H9 (cell line): ENCODE data around the gene TMA7B. TPM values are rescaled to one million over a fixed set of nuclear protein-coding genes. Genes with fewer than 3 reads are reported as not detected.

Experiments used
- DNase-seq: peaks from one replicate; pipeline ENCODE4 v3.0.0-alpha.2; 2017
- H2AFZ ChIP-seq: one replicate; pipeline ENCODE4 v1.6.1; 2013; ENCODE audit warnings: mild to moderate bottlenecking, low read length, control low read depth, moderate library complexity
- H2AK5ac ChIP-seq: 2 replicates; pipeline ENCODE4 v1.6.1; 2013; ENCODE audit warnings: low read length, control low read depth, mixed read lengths; ENCODE audit not compliant: insufficient read length
- H2BK120ac ChIP-seq: one replicate; pipeline ENCODE4 v1.6.1; 2013; ENCODE audit warnings: low read depth, mild to moderate bottlenecking, low read length, control low read depth, inconsistent platforms; ENCODE audit not compliant: poor library complexity, severe bottlenecking
- H2BK12ac ChIP-seq: 2 replicates; pipeline ENCODE4 v1.6.1; 2013; ENCODE audit warnings: low read length, control low read depth, mixed read lengths, low read depth; ENCODE audit not compliant: insufficient read length
- H2BK15ac ChIP-seq: 2 replicates; pipeline ENCODE4 v1.6.1; 2013; ENCODE audit warnings: low read depth, low read length, control low read depth
- H2BK20ac ChIP-seq: one replicate; pipeline ENCODE4 v1.6.1; 2013; ENCODE audit warnings: low read depth, mild to moderate bottlenecking, low read length, control low read depth, inconsistent platforms; ENCODE audit not compliant: poor library complexity, severe bottlenecking
- H2BK5ac ChIP-seq: 2 replicates; pipeline ENCODE4 v1.6.1; 2013; ENCODE audit warnings: low read length, control low read depth, mixed read lengths; ENCODE audit not compliant: insufficient read length
- H3K14ac ChIP-seq: 2 replicates; pipeline ENCODE4 v1.6.1; 2013; ENCODE audit warnings: low read length, control low read depth; ENCODE audit not compliant: insufficient read depth
- H3K18ac ChIP-seq: 2 replicates; pipeline ENCODE4 v1.6.1; 2013; ENCODE audit warnings: low read depth, mild to moderate bottlenecking, mixed read lengths, low read length, control low read depth; ENCODE audit not compliant: insufficient read length
- H3K23ac ChIP-seq: 2 replicates; pipeline ENCODE4 v1.6.1; 2013; ENCODE audit warnings: low read length, control low read depth, mixed read lengths, low read depth; ENCODE audit not compliant: insufficient read length
- H3K23me2 ChIP-seq: 2 replicates; pipeline ENCODE4 v1.6.1; 2013; ENCODE audit warnings: low read depth, mild to moderate bottlenecking, mixed read lengths, low read length, control low read depth; ENCODE audit not compliant: insufficient read length, poor library complexity, severe bottlenecking
- H3K27ac ChIP-seq: 2 replicates; pipeline ENCODE4 v1.5.1; 2013; ENCODE audit warnings: low read length, control low read depth, mixed read lengths, low read depth; ENCODE audit not compliant: insufficient read length
- H3K27me3 ChIP-seq: 2 replicates; pipeline ENCODE4 v1.6.1; 2013; ENCODE audit warnings: low read length, control low read depth, inconsistent platforms; ENCODE audit not compliant: insufficient read depth
- H3K4ac ChIP-seq: 2 replicates; pipeline ENCODE4 v1.6.1; 2013; ENCODE audit warnings: low read depth, mild to moderate bottlenecking, control low read depth, inconsistent platforms, low read length, moderate library complexity
- H3K4me1 ChIP-seq: 2 replicates; pipeline ENCODE4 v1.6.1; 2013; ENCODE audit warnings: low read length, control low read depth, inconsistent platforms; ENCODE audit not compliant: insufficient read depth
- H3K4me2 ChIP-seq: 2 replicates; pipeline ENCODE4 v1.6.1; 2013; ENCODE audit warnings: low read length, control low read depth, mixed read lengths; ENCODE audit not compliant: insufficient read length, insufficient read depth
- H3K56ac ChIP-seq: 2 replicates; pipeline ENCODE4 v1.6.1; 2013; ENCODE audit warnings: low read depth, mild to moderate bottlenecking, mixed read lengths, low read length, control low read depth; ENCODE audit not compliant: insufficient read length
- H3K79me1 ChIP-seq: 2 replicates; pipeline ENCODE4 v1.6.1; 2013; ENCODE audit warnings: low read depth, mild to moderate bottlenecking, moderate library complexity, low read length, control low read depth, inconsistent platforms; ENCODE audit not compliant: insufficient read depth, poor library complexity, severe bottlenecking
- H3K79me2 ChIP-seq: 2 replicates; pipeline ENCODE4 v1.6.1; 2013; ENCODE audit warnings: low read length, control low read depth, inconsistent platforms; ENCODE audit not compliant: insufficient read depth
- H3K9ac ChIP-seq: 2 replicates; pipeline ENCODE4 v1.6.1; 2013; ENCODE audit warnings: low read length, control low read depth, mixed read lengths; ENCODE audit not compliant: insufficient read length; ENCODE audit errors: extremely low read depth
- H3K9me3 ChIP-seq: one replicate; pipeline ENCODE4 v1.6.1; 2013; ENCODE audit warnings: low read depth, low read length, inconsistent platforms; ENCODE audit not compliant: control insufficient read depth
- H3T11ph ChIP-seq: one replicate; pipeline ENCODE4 v1.6.1; 2013; ENCODE audit warnings: mild to moderate bottlenecking, low read length, control low read depth, inconsistent platforms
- H4K20me1 ChIP-seq: one replicate; pipeline ENCODE4 v1.6.1; 2013; ENCODE audit not compliant: control insufficient read depth, insufficient read length, insufficient read depth
- H4K5ac ChIP-seq: 2 replicates; pipeline ENCODE4 v1.6.1; 2013; ENCODE audit warnings: low read depth, mild to moderate bottlenecking, mixed read lengths, low read length, control low read depth; ENCODE audit not compliant: insufficient read length
- H4K8ac ChIP-seq: replicated peaks from 2 replicates; pipeline ENCODE4 v1.6.1; 2013; ENCODE audit warnings: low read length, control low read depth, mixed read lengths, low read depth; ENCODE audit not compliant: insufficient read length
- H4K91ac ChIP-seq: 2 replicates; pipeline ENCODE4 v1.6.1; 2013; ENCODE audit warnings: low read depth, mild to moderate bottlenecking, moderate library complexity, mixed read lengths, low read length, control low read depth; ENCODE audit not compliant: insufficient read length
- H3K27ac Mint-ChIP-seq, 3 experiments: 2 replicates in 2 of 3; 3 replicates in 1 of 3; pipeline ENCODE4 v1.8.0; 2020 to 2021; ENCODE audit warnings: mixed read lengths in 3 of 3, mild to moderate bottlenecking in 1 of 3, moderate library complexity in 1 of 3
- H3K27me3 Mint-ChIP-seq: 2 replicates; pipeline ENCODE4 v1.8.0; 2021; ENCODE audit warnings: low read depth, mild to moderate bottlenecking, moderate library complexity, mixed read lengths
- H3K36me3 Mint-ChIP-seq, 3 experiments: 2 replicates in 2 of 3; 3 replicates in 1 of 3; pipeline ENCODE4 v1.8.0; 2020 to 2021; ENCODE audit warnings: low read depth in 3 of 3, mixed read lengths in 3 of 3; ENCODE audit not compliant: insufficient read depth in 1 of 3
- H3K4me1 Mint-ChIP-seq, 2 experiments: 2 replicates each; pipeline ENCODE4 v1.8.0; 2020; ENCODE audit warnings: mixed read lengths in 2 of 2
- H3K4me3 Mint-ChIP-seq, 2 experiments: 2 replicates in 1 of 2; 3 replicates in 1 of 2; pipeline ENCODE4 v1.8.0; 2020 to 2021; ENCODE audit warnings: mild to moderate bottlenecking in 2 of 2, mixed read lengths in 2 of 2, moderate library complexity in 1 of 2
- H3K9me3 Mint-ChIP-seq, 2 experiments: 2 replicates in 1 of 2; 3 replicates in 1 of 2; pipeline ENCODE4 v1.8.0; 2020; ENCODE audit warnings: mild to moderate bottlenecking in 2 of 2, mixed read lengths in 2 of 2, moderate library complexity in 1 of 2
- CTCF ChIP-seq: fragments of 200-600 bp; sonication (generic); conservative IDR thresholded peaks from 3 replicates; pipeline ENCODE4 v1.8.0; 2021; ENCODE audit warnings: antibody characterized with exemption, mild to moderate bottlenecking
- WGBS: extraction: QIAGEN DNeasy Blood & Tissue Kit; methylation state at CpG from one replicate; pipeline ENCODE4 v1.1.7; 2013; ENCODE audit warnings: missing lambda C conversion rate, low lambda C conversion rate, mixed read lengths; ENCODE audit not compliant: insufficient read length; ENCODE audit errors: extremely low coverage; 5-methylcytosine and 5-hydroxymethylcytosine counted together
- total RNA-seq: library from RNA; stranded (reverse); gene quantifications from 2 replicates; pipeline ENCODE4 v1.2.1, GENCODE V29; 2021

TMA7B gene
- total RNA-seq, 1 experiment from 2014 or later = not detected

GRCh38 chr22:39917197-39917643 lies 43.0 kb upstream of the TMA7B start:
- H3K4me3 Mint-ChIP-seq = no peak overlapping the region
- Histone ChIP-seq H4K20me1 (no peaks in the 10 kb centered on the region), H2AK5ac (no peak overlapping the region), H4K5ac (no peak overlapping the region), H3K9ac (no peak overlapping the region), H2BK15ac (no peak overlapping the region), H2BK20ac (no peak overlapping the region), H3K27ac (no peak overlapping the region), H3K4ac (no peak overlapping the region), H3K79me2 (no peaks in the 10 kb centered on the region), H3K23me2 (no peaks in the 10 kb centered on the region), H3K14ac (no peak overlapping the region), H4K8ac (no peak overlapping the region), H2BK120ac (no peak overlapping the region), H3K4me2 (no peak overlapping the region), H3K4me1 (no peaks in the 10 kb centered on the region), H3K18ac (no peak overlapping the region), H2BK12ac (no peak overlapping the region), H3K27me3 (no peaks in the 10 kb centered on the region), H3K79me1 (no peaks in the 10 kb centered on the region), H3T11ph (no peak overlapping the region), H2BK5ac (no peak overlapping the region), H2AFZ (no peak overlapping the region), H3K23ac (no peak overlapping the region), H4K91ac (no peak overlapping the region), H3K56ac (no peak overlapping the region), H3K9me3 (no peaks in the 10 kb centered on the region)
- H3K9me3 Mint-ChIP-seq = no peaks in the 10 kb centered on the region
- H3K27me3 Mint-ChIP-seq = peaks cover 2% of the 10 kb centered on the region
- peaks cover 13 to 36% of the 10 kb centered on the region in 2 experiments for H3K4me1 Mint-ChIP-seq
- H3K36me3 Mint-ChIP-seq = no peaks in the 10 kb centered on the region
- H3K27ac Mint-ChIP-seq = peak overlapping the region in 2 of 3 experiments; percentile 4 to 15; a peak in 1 of 7 replicates
- WGBS = no CpG with 5 or more reads among the region's 5 CpGs
- DNase-seq = no peak
- TF ChIP-seq CTCF = no peak
